Sigmoid colon (tissue), 4 donors: ENCODE results near the gene CBY3.

Experiments used
- EP300 ChIP-seq, 4 donors: sonication (generic); formaldehyde crosslinking; IDR thresholded peaks; one replicate each; pipeline ENCODE4 v1.6.1; 2017; ENCODE audit warnings: antibody characterized with exemption in 4 of 4
- POLR2A ChIP-seq, 2 donors: fragments of 450-650 bp; IDR thresholded peaks; one replicate each; pipeline ENCODE4 v1.6.1; 2016; ENCODE audit warnings: antibody characterized with exemption in 2 of 2, mild to moderate bottlenecking in 2 of 2, moderate library complexity in 2 of 2
- TF ChIP-seq, protein P1 (sequence below), 4 experiments: fragments of 450-650 bp in 3 of 4; fragments of 200-600 bp in 1 of 4; IDR thresholded peaks; one replicate each; pipeline ENCODE4 v1.5.1; 2016 to 2019; ENCODE audit warnings: antibody characterized with exemption in 4 of 4, mild to moderate bottlenecking in 3 of 4, moderate library complexity in 2 of 4

- TF ChIP-seq, protein P1, sequence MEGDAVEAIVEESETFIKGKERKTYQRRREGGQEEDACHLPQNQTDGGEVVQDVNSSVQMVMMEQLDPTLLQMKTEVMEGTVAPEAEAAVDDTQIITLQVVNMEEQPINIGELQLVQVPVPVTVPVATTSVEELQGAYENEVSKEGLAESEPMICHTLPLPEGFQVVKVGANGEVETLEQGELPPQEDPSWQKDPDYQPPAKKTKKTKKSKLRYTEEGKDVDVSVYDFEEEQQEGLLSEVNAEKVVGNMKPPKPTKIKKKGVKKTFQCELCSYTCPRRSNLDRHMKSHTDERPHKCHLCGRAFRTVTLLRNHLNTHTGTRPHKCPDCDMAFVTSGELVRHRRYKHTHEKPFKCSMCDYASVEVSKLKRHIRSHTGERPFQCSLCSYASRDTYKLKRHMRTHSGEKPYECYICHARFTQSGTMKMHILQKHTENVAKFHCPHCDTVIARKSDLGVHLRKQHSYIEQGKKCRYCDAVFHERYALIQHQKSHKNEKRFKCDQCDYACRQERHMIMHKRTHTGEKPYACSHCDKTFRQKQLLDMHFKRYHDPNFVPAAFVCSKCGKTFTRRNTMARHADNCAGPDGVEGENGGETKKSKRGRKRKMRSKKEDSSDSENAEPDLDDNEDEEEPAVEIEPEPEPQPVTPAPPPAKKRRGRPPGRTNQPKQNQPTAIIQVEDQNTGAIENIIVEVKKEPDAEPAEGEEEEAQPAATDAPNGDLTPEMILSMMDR (IDR thresholded peaks at IDR 0.05) = no peak
- TF ChIP-seq POLR2A (IDR thresholded peaks at IDR 0.05) (peak; percentile 65 to 78), EP300 (IDR thresholded peaks at IDR 0.05) (no peak)
These were observed 18.2 kb upstream of the CBY3 start, which contains the start of gene CANX for GRCh38 chr5:179698935-179699615.
